Activated CD4-positive, alpha-beta memory T cell treated with anti-CD3 and anti-CD28 coated beads for 36 hours (primary cell): Measurements from ENCODE around the gene MYH9. TPM values are rescaled to one million over a fixed set of nuclear protein-coding genes. Genes with fewer than 3 reads are reported as not detected.

ENCODE experiments used
- CTCF ChIA-PET: fragments of 350-600 bp; sonication (Branson Sonifier 250); formaldehyde crosslinking; loops from one replicate; lab custom pipeline; 2021; ENCODE audit warnings: antibody characterized with exemption, inconsistent platforms; lab: Charles Lee
- POLR2A ChIA-PET: fragments of 350-600 bp; sonication (Branson Sonifier 250); formaldehyde crosslinking; loops from one replicate; lab custom pipeline; 2021; ENCODE audit warnings: antibody characterized with exemption; lab: Charles Lee
- DNase-seq: peaks from one replicate; pipeline ENCODE4 v3.0.0-alpha.2; 2020
- H3K27ac Mint-ChIP-seq: one replicate; pipeline ENCODE4 v1.8.0; 2021; ENCODE audit warnings: mixed read lengths
- H3K27me3 Mint-ChIP-seq: one replicate; pipeline ENCODE4 v1.8.0; 2021; ENCODE audit warnings: mixed read lengths
- H3K36me3 Mint-ChIP-seq: one replicate; pipeline ENCODE4 v1.8.0; 2021; ENCODE audit warnings: mixed read lengths
- H3K4me1 Mint-ChIP-seq: one replicate; pipeline ENCODE4 v1.8.0; 2021; ENCODE audit warnings: low read depth, mixed read lengths
- H3K4me3 Mint-ChIP-seq: one replicate; pipeline ENCODE4 v1.8.0; 2021; ENCODE audit warnings: mild to moderate bottlenecking, mixed read lengths
- H3K9me3 Mint-ChIP-seq: one replicate; pipeline ENCODE4 v1.8.0; 2021; ENCODE audit warnings: mixed read lengths
- intact Hi-C: fragments of 100-400 bp; cut with micrococcal nuclease; formaldehyde crosslinking; loops from one replicate; pipeline ENCODE4 v1.15.1; 2023
- total RNA-seq, 2 experiments: library from RNA; stranded (reverse); gene quantifications; one replicate each; pipeline ENCODE4 v1.2.3, GENCODE V29; 2021

Gene MYH9
- total RNA-seq, 2 experiments from 2014 or later = 712 to 720 TPM

DNA sequence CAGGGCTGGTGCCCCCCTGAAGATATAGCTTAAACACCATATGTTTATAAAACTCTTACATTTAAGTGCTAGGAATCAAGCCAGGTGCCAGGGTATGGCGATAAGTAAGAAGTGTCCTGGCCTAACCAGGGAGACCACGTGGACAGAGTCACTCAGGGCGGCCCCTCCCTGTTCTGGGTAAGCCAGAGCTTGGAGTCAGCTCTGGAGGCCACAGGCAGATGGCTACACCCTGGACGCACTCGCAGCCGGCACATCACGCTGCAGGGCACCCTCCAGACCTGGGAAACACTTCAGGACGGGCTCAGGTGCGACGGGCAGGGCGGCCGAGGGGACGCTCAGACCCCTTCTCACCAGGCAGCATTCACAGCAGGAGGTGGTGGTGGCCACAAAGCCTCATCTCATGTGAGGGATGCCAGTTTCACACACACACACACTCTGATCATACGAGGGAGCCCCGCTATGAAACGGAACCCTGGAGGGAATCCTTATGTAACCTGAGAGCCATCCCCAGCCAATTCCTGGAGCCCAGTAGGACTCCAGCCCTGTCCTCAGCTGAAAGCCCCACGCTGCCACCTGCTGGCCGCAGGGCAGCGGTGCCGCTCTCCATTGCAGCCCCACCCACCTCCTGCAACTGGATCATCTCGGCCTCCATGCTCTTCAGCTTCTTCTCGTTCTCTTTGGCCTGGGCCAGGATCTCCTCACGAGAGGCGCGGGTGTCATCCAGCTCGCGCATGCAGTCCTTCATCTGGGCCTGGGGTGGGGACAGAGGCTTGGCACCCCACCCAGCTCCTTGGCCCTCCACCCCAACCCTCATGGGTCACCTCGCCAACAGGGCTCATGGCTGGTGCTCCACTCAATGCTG is 101.4 kb downstream of the MYH9 start:
- Mint-ChIP-seq H3K36me3 (peaks cover 78% of the 10 kb centered on the region), H3K27me3 (no peaks in the 10 kb centered on the region), H3K4me1 (peaks cover 23% of the 10 kb centered on the region), H3K4me3 (no peak overlapping the region), H3K9me3 (no peaks in the 10 kb centered on the region), H3K27ac (peak overlapping the region; percentile 60)
- ChIA-PET CTCF (interaction anchor here (0.6 to 5.9 kb wide), 33 partner anchors 10 to 241 kb away, joined by 3 to 57 read pairs (median 4); partner anchors contain the start of genes APOL2 and APOL3), POLR2A (interaction anchor here (1.1 kb wide), 1 partner anchor 11 kb away, joined by 3 read pairs; no protein-coding TSS in a partner anchor)
- DNase-seq = peak; percentile 77
- intact Hi-C loops = no loop called here

DNA sequence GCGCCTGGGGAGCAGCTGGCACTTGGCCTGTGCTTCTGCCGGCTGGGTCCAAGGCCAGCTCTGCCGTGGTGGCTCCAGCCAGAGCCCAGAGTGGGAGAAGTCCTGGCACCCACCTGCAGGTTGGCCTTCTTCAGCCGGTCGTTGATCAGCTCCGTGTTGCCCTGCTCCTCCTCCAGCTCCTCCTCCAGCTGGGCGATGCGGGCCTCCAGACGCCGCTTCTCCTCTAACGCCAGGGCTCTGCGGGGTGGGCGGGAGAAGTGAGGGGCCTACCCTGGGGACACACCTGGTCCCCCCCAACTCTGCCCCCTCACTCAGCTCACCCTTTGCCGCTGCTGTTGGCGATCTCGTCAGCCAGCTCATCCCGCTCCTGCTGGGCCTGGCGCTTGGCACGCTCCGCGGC is 102.2 kb downstream of the MYH9 start:
- H3K4me1 Mint-ChIP-seq = peaks cover 21% of the 10 kb centered on the region
- no peaks in the 10 kb centered on the region for H3K27me3 Mint-ChIP-seq
- no peak for DNase-seq
- ChIA-PET POLR2A (no interaction called here), CTCF (interaction anchor here (0.6 to 5.9 kb wide), 22 partner anchors 9 to 242 kb away, joined by 3 to 57 read pairs (median 4); partner anchors contain the start of gene APOL2)
- no peak overlapping the region for H3K27ac Mint-ChIP-seq
- peaks cover 75% of the 10 kb centered on the region for H3K36me3 Mint-ChIP-seq
- no peaks in the 10 kb centered on the region for H3K9me3 Mint-ChIP-seq
- no peak overlapping the region for H3K4me3 Mint-ChIP-seq
- intact Hi-C loops = no loop called here

GRCh38 chr22:36285017-36285416 is 102.8 kb downstream of the MYH9 start:
- Mint-ChIP-seq H3K27ac (no peak overlapping the region), H3K4me1 (peaks cover 20% of the 10 kb centered on the region), H3K4me3 (no peak overlapping the region), H3K27me3 (no peaks in the 10 kb centered on the region), H3K36me3 (peaks cover 71% of the 10 kb centered on the region), H3K9me3 (no peaks in the 10 kb centered on the region)
- intact Hi-C loops = no loop called here
- ChIA-PET POLR2A (no interaction called here), CTCF (interaction anchor here (1.0 to 5.9 kb wide), 9 partner anchors 8 to 185 kb away, joined by 3 to 57 read pairs (median 12); partner anchors contain the start of gene APOL2)
- DNase-seq = no peak

DNA sequence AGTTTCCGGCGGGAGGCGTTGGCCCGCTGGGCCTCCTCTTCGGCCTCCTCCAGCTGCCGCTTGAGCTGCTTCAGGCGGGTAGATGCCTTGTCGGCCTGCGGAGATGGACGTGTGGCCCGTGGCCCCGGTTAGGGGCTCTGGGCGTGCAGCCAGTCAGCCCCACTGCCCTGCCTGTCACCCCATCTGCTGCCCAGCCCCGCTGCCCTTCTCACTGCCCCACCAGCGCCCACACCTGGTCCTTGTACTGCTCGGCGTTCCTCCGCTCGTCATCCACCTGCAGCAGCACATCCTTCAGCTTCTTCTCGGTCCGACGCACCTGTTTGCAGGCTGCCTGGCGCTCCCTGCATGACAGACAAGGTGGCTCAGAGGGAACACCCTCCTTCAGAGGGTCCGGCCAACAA is 103.6 kb downstream of the MYH9 start:
- no peaks in the 10 kb centered on the region for H3K9me3 Mint-ChIP-seq
- peak overlapping the region; percentile 30 for H3K27ac Mint-ChIP-seq
- intact Hi-C loops = no loop called here
- CTCF ChIA-PET = interaction anchor here (0.8 to 5.9 kb wide), 4 partner anchors 7 to 187 kb away, joined by 3 to 44 read pairs (median 16); partner anchors contain the start of gene APOL2
- H3K36me3 Mint-ChIP-seq = peaks cover 69% of the 10 kb centered on the region
- no peak overlapping the region for H3K4me3 Mint-ChIP-seq
- POLR2A ChIA-PET = interaction anchor here (0.7 kb wide), 1 partner anchor 104 kb away, joined by 3 read pairs; no protein-coding TSS in a partner anchor
- peaks cover 19% of the 10 kb centered on the region for H3K4me1 Mint-ChIP-seq
- no peaks in the 10 kb centered on the region for H3K27me3 Mint-ChIP-seq
- no peak for DNase-seq

- ChIA-PET CTCF (interaction anchor here (1.1 to 2.2 kb wide), 3 partner anchors 18 to 188 kb away, joined by 3 to 7 read pairs (median 3); partner anchors contain the start of gene APOL2), POLR2A (no interaction called here)
- DNase-seq = no peak
- H3K9me3 Mint-ChIP-seq = no peaks in the 10 kb centered on the region
- no peaks in the 10 kb centered on the region for H3K27me3 Mint-ChIP-seq
- no peak overlapping the region for H3K4me3 Mint-ChIP-seq
- peaks cover 54% of the 10 kb centered on the region for H3K36me3 Mint-ChIP-seq
- peaks cover 24% of the 10 kb centered on the region for H3K4me1 Mint-ChIP-seq
- no peak overlapping the region for H3K27ac Mint-ChIP-seq
- intact Hi-C loops = no loop called here
These were observed 105.4 kb downstream of the MYH9 start for GRCh38 chr22:36282328-36282831.

- Mint-ChIP-seq H3K27me3 (no peaks in the 10 kb centered on the region), H3K36me3 (peaks cover 49% of the 10 kb centered on the region), H3K4me3 (no peak overlapping the region), H3K4me1 (peaks cover 24% of the 10 kb centered on the region), H3K9me3 (no peaks in the 10 kb centered on the region), H3K27ac (no peak overlapping the region)
- intact Hi-C loops = no loop called here
- no peak for DNase-seq
- ChIA-PET CTCF (interaction anchor here (0.8 to 1.7 kb wide), 3 partner anchors 19 to 188 kb away, joined by 3 to 5 read pairs (median 3); no protein-coding TSS in a partner anchor), POLR2A (interaction anchor here (0.6 kb wide), 1 partner anchor 24 kb away, joined by 5 read pairs; no protein-coding TSS in a partner anchor)
These were observed 105.9 kb downstream of the MYH9 start for GRCh38 chr22:36281781-36282327.

DNA sequence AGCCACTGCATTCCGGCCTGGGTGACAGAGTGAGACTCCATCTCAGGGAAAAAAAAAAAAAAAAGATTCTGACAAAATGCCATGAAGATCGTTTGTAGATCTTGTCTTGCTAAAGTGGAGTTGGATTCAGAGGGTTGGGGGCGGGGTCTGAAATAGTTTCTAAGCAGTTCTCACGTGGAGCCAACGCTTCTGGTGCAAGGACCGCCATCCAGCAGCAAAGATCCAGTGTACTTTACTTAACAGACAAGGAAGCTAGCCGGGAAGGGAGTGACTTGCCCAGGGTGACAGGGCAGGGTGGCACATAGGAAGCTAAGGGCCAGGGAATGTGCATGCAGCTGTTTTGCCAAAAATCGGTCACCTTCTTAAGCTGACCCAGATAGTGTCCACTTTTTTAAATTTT is 107.4 kb downstream of the MYH9 start:
- no peak for DNase-seq
- peaks cover 39% of the 10 kb centered on the region for H3K36me3 Mint-ChIP-seq
- POLR2A ChIA-PET = no interaction called here
- CTCF ChIA-PET = interaction anchor here (1.0 to 1.7 kb wide), 3 partner anchors 20 to 86 kb away, joined by 3 to 5 read pairs (median 5); partner anchors contain the start of gene APOL2
- H3K9me3 Mint-ChIP-seq = no peaks in the 10 kb centered on the region
- no peak overlapping the region for H3K4me3 Mint-ChIP-seq
- peaks cover 27% of the 10 kb centered on the region for H3K4me1 Mint-ChIP-seq
- peak overlapping the region; percentile 69 for H3K27ac Mint-ChIP-seq
- no peaks in the 10 kb centered on the region for H3K27me3 Mint-ChIP-seq
- intact Hi-C loops = no loop called here

GRCh38 chr22:36279219-36279666 is 108.5 kb downstream of the MYH9 start:
- CTCF ChIA-PET = interaction anchor here (1.1 to 5.3 kb wide), 9 partner anchors 7 to 207 kb away, joined by 3 to 44 read pairs (median 5); partner anchors contain the start of gene APOL2
- H3K4me3 Mint-ChIP-seq = no peak overlapping the region
- H3K27me3 Mint-ChIP-seq = no peaks in the 10 kb centered on the region
- H3K27ac Mint-ChIP-seq = peak overlapping the region; percentile 57
- DNase-seq = no peak
- peaks cover 33% of the 10 kb centered on the region for H3K4me1 Mint-ChIP-seq
- peaks cover 33% of the 10 kb centered on the region for H3K36me3 Mint-ChIP-seq
- POLR2A ChIA-PET = interaction anchor here (2.4 kb wide), 1 partner anchor 41 kb away, joined by 11 read pairs; the partner anchor contains the start of gene APOL2
- no peaks in the 10 kb centered on the region for H3K9me3 Mint-ChIP-seq
- intact Hi-C loops = no loop called here

DNA sequence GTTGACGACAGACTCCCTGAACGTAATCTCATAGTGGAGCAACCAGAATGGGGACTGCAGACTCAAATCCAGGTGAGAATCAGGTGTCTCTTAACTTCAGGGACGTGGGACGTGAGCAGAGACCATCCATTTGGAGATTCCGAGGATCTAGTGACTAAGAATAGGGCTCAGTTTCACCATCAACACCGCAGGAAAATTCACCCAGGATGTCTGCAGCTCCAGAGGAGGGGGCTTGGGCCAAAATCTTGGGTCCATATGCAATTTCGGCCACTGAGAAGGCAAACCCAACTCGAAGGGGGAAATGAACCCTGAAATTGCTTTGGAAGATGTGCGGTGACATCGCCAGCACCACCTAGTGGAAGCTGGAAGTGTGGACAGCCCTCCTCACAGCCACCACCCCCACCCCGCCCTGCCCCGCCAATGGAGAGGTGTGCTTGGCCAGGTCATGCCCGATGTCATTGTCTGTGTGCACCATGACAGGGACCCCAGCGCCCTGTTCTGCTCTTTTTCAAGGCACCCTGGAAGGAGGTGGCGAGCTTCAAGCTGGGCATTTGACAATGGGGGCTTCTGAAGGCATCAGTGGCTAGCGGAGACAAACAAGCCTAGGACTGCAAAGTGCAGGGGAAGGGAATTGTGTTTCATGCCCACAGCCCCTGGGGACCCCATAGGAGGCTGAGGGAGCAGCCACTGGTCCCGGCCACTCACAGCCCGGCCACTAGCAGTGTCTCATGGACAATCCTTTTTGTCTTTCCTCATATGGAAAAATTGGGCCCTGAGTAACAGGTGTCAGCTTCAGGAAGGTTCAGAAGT is 110.1 kb downstream of the MYH9 start:
- peaks cover 20% of the 10 kb centered on the region for H3K36me3 Mint-ChIP-seq
- H3K9me3 Mint-ChIP-seq = no peaks in the 10 kb centered on the region
- ChIA-PET CTCF (interaction anchor here (0.6 to 5.3 kb wide), 26 partner anchors 9 to 927 kb away, joined by 3 to 44 read pairs (median 4); partner anchors contain the start of gene APOL2), POLR2A (interaction anchor here (0.9 to 2.4 kb wide), 5 partner anchors 11 to 193 kb away, joined by 3 to 11 read pairs (median 4); partner anchors contain the start of gene APOL2)
- peak; percentile 86 for DNase-seq
- intact Hi-C loops = loop anchor here (1.0 kb wide), 2 partner anchors 38 to 82 kb away; partner anchors contain the start of gene APOL2
- H3K27me3 Mint-ChIP-seq = no peaks in the 10 kb centered on the region
- H3K4me3 Mint-ChIP-seq = peak overlapping the region; percentile 37
- peaks cover 39% of the 10 kb centered on the region for H3K4me1 Mint-ChIP-seq
- peak overlapping the region; percentile 75 for H3K27ac Mint-ChIP-seq

GRCh38 chr22:36274531-36274930 is 113.2 kb downstream of the MYH9 start:
- Mint-ChIP-seq H3K4me1 (peaks cover 37% of the 10 kb centered on the region), H3K27ac (no peak overlapping the region), H3K4me3 (no peak overlapping the region), H3K27me3 (no peaks in the 10 kb centered on the region), H3K36me3 (peaks cover 4% of the 10 kb centered on the region), H3K9me3 (no peaks in the 10 kb centered on the region)
- POLR2A ChIA-PET = interaction anchor here (0.6 kb wide), 1 partner anchor 141 kb away, joined by 3 read pairs; no protein-coding TSS in a partner anchor
- intact Hi-C loops = no loop called here
- CTCF ChIA-PET = interaction anchor here (1.0 to 5.3 kb wide), 5 partner anchors 12 to 212 kb away, joined by 3 to 44 read pairs (median 4); no protein-coding TSS in a partner anchor
- DNase-seq = no peak
